GM12878 (cell line): ENCODE data around the gene DAO. TPM values are rescaled to one million over a fixed set of nuclear protein-coding genes. Genes with fewer than 3 reads are reported as not detected.

Experiments
- CBX3 ChIP-seq: fragments of 200-600 bp; sonication (generic); IDR thresholded peaks from 2 replicates; pipeline ENCODE4 v1.6.1; 2016; ENCODE audit warnings: low read depth, borderline replicate concordance
- CHD2 ChIP-seq: IDR thresholded peaks from 2 replicates; pipeline ENCODE4 v1.6.1; 2011; ENCODE audit warnings: low read depth, low read length, improper control_type of control experiment, borderline replicate concordance
- DPF2 ChIP-seq: fragments of 450-650 bp; IDR thresholded peaks from 2 replicates; pipeline ENCODE4 v1.6.1; 2017; ENCODE audit warnings: mild to moderate bottlenecking
- EED ChIP-seq: sonication (generic); IDR thresholded peaks from 2 replicates; pipeline ENCODE4 v1.6.1; 2016; ENCODE audit warnings: antibody characterized with exemption, low read depth
- EGR1 ChIP-seq, 2 experiments: IDR thresholded peaks; 1 replicate in 1 of 2; 2 replicates in 1 of 2; pipeline ENCODE4 v1.6.1; 2011 to 2012; ENCODE audit warnings: low read depth in 2 of 2, low read length in 2 of 2, borderline replicate concordance in 1 of 2, mild to moderate bottlenecking in 1 of 2, moderate library complexity in 1 of 2
- FOXM1 ChIP-seq: IDR thresholded peaks from 2 replicates; pipeline ENCODE4 v1.6.1; 2012; ENCODE audit warnings: low read depth, mild to moderate bottlenecking, inconsistent platforms, low read length, moderate library complexity
- IKZF1 ChIP-seq: fragments of 450-650 bp; conservative IDR thresholded peaks from 2 replicates; pipeline ENCODE4 v1.6.1; 2017; ENCODE audit warnings: antibody characterized with exemption, mild to moderate bottlenecking
- JUNB ChIP-seq: IDR thresholded peaks from 2 replicates; pipeline ENCODE4 v1.6.1; 2016; ENCODE audit warnings: antibody characterized with exemption, mild to moderate bottlenecking
- JUND ChIP-seq: IDR thresholded peaks from 2 replicates; pipeline ENCODE4 v1.6.1; 2012; ENCODE audit warnings: low read depth, mild to moderate bottlenecking, low read length, improper control_type of control experiment, moderate library complexity
- KAT2A ChIP-seq: conservative IDR thresholded peaks from 2 replicates; pipeline ENCODE4 v1.6.1; 2011; ENCODE audit warnings: low read depth, low read length; ENCODE audit not compliant: control insufficient read depth
- KLF5 ChIP-seq: fragments of 450-650 bp; IDR thresholded peaks from 2 replicates; pipeline ENCODE4 v1.6.1; 2014; ENCODE audit warnings: mild to moderate bottlenecking; ENCODE audit not compliant: partially characterized antibody
- MTA2 ChIP-seq: fragments of 450-650 bp; IDR thresholded peaks from 2 replicates; pipeline ENCODE4 v1.6.1; 2016; ENCODE audit warnings: low read depth, mild to moderate bottlenecking, moderate library complexity
- NR2C2 ChIP-seq: IDR thresholded peaks from 2 replicates; pipeline ENCODE4 v1.6.1; 2011; ENCODE audit warnings: borderline replicate concordance, low read depth; ENCODE audit not compliant: control insufficient read depth, insufficient read length
- SMAD1 ChIP-seq: fragments of 450-650 bp; IDR thresholded peaks from 2 replicates; pipeline ENCODE4 v1.6.1; 2018; ENCODE audit warnings: mild to moderate bottlenecking, low read depth; ENCODE audit not compliant: partially characterized antibody
- SPI1 ChIP-seq: IDR thresholded peaks from 2 replicates; pipeline ENCODE4 v1.6.1; 2011; ENCODE audit warnings: low read depth, mild to moderate bottlenecking, low read length, moderate library complexity, borderline replicate concordance; ENCODE audit not compliant: insufficient read depth
- SREBF1 ChIP-seq: IDR thresholded peaks from 2 replicates; pipeline ENCODE4 v1.6.1; 2012; ENCODE audit warnings: mild to moderate bottlenecking, low read length
- SUPT20H ChIP-seq: IDR thresholded peaks from 2 replicates; pipeline ENCODE4 v1.6.1; 2011; ENCODE audit warnings: low read depth, mild to moderate bottlenecking, low read length, moderate library complexity, borderline replicate concordance; ENCODE audit not compliant: control insufficient read depth
- ZNF274 ChIP-seq: IDR thresholded peaks from one replicate; pipeline ENCODE4 v1.8.0; 2011; ENCODE audit not compliant: insufficient read length, insufficient read depth
- polyA plus RNA-seq, 11 experiments: library from polyadenylated mRNA; depleted of rRNA in 4 of 11; unstranded in 6 of 11; stranded (reverse) in 5 of 11; fragments of >200 nt; fragmentation: Nextera tagmentation in 4 of 11; fragmentation: Illumina TruSeq in 1 of 11; extraction: Ambion mirVana in 4 of 11; extraction: Trizol in 1 of 11; gene quantifications; 1 replicate in 1 of 11; 2 replicates in 10 of 11; pipeline versions ENCODE4 v1.2.1 to v1.2.3, GENCODE V29; 2011 to 2016; ENCODE audit warnings: inconsistent platforms in 2 of 11, missing spikeins in 2 of 11, low read depth in 1 of 11
- total RNA-seq, 4 experiments: library from RNA; depleted of rRNA in 3 of 4; stranded (reverse); fragments of >200 nt in 3 of 4; fragmentation: Illumina TruSeq in 1 of 4; extraction: Trizol in 1 of 4; gene quantifications; 2 replicates each; pipeline versions ENCODE4 v1.2.1 to v1.2.3, GENCODE V29; 2013 to 2021
- TF ChIP-seq, protein P1 (sequence below): IDR thresholded peaks from 2 replicates; pipeline ENCODE4 v1.6.1; 2012; ENCODE audit warnings: improper control_type of control experiment, low read depth, low read length; ENCODE audit not compliant: insufficient replicate concordance
- TF ChIP-seq, protein P2 (sequence below): fragments of 450-650 bp; IDR thresholded peaks from 2 replicates; pipeline ENCODE4 v1.6.1; 2016; ENCODE audit warnings: mild to moderate bottlenecking, moderate library complexity, borderline replicate concordance
- TF ChIP-seq, protein P3 (sequence below): fragments of 450-650 bp; IDR thresholded peaks from 2 replicates; pipeline ENCODE4 v1.6.1; 2017; ENCODE audit warnings: mild to moderate bottlenecking

Gene DAO
- total and polyA plus RNA-seq, 10 of the 15 experiments (the other 5 are each of a cell fraction or from before 2014, with no cell fraction given): 0.15 TPM; not detected in 9

DNA sequence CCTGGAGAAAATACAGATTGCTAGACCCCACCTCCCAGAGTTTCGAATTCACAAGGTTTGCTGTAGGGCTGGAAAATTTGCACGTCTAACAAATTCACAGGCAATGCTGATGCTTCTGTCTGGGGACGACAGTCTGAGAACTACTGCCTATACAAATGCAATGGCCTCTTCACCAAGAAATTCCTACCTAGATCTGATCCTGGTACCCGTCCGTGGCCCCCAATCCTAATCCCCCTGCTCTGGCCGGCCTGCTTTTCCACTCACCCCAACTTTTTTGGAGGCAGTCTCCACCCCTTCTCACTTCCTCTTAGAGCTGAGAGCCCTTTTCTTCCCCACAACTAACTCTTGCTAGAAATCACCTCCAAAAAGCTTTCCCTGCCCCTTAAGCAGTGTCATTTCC is 19.4 kb upstream of the DAO start (continued):
- TF ChIP-seq SUPT20H (no peak), JUND (no peak), IKZF1 (peak; percentile 89), KAT2A (no peak), CBX3 (no peak), DPF2 (peak; percentile 82; the same call in 1 of the 2 replicates), EGR1 (IDR thresholded peaks at IDR 0.05; ENCODE audit: borderline replicate concordance in 1 of 2, low read depth in 2 of 2, low read length in 2 of 2) (no peak), MTA2 (0 out of 2 replicates have a peak, but pooled peaks have one; percentile 42), SREBF1 (no peak), KLF5 (no peak), EED (peak; percentile 72; the same call in 1 of the 2 replicates), JUNB (no peak), NR2C2 (no peak), CHD2 (no peak), FOXM1 (no peak), ZNF274 (no peak), SMAD1 (no peak), SPI1 (peak; percentile 95)
- TF ChIP-seq, protein P1, sequence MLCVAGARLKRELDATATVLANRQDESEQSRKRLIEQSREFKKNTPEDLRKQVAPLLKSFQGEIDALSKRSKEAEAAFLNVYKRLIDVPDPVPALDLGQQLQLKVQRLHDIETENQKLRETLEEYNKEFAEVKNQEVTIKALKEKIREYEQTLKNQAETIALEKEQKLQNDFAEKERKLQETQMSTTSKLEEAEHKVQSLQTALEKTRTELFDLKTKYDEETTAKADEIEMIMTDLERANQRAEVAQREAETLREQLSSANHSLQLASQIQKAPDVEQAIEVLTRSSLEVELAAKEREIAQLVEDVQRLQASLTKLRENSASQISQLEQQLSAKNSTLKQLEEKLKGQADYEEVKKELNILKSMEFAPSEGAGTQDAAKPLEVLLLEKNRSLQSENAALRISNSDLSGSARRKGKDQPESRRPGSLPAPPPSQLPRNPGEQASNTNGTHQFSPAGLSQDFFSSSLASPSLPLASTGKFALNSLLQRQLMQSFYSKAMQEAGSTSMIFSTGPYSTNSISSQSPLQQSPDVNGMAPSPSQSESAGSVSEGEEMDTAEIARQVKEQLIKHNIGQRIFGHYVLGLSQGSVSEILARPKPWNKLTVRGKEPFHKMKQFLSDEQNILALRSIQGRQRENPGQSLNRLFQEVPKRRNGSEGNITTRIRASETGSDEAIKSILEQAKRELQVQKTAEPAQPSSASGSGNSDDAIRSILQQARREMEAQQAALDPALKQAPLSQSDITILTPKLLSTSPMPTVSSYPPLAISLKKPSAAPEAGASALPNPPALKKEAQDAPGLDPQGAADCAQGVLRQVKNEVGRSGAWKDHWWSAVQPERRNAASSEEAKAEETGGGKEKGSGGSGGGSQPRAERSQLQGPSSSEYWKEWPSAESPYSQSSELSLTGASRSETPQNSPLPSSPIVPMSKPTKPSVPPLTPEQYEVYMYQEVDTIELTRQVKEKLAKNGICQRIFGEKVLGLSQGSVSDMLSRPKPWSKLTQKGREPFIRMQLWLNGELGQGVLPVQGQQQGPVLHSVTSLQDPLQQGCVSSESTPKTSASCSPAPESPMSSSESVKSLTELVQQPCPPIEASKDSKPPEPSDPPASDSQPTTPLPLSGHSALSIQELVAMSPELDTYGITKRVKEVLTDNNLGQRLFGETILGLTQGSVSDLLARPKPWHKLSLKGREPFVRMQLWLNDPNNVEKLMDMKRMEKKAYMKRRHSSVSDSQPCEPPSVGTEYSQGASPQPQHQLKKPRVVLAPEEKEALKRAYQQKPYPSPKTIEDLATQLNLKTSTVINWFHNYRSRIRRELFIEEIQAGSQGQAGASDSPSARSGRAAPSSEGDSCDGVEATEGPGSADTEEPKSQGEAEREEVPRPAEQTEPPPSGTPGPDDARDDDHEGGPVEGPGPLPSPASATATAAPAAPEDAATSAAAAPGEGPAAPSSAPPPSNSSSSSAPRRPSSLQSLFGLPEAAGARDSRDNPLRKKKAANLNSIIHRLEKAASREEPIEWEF: no peak
- TF ChIP-seq, protein P2, sequence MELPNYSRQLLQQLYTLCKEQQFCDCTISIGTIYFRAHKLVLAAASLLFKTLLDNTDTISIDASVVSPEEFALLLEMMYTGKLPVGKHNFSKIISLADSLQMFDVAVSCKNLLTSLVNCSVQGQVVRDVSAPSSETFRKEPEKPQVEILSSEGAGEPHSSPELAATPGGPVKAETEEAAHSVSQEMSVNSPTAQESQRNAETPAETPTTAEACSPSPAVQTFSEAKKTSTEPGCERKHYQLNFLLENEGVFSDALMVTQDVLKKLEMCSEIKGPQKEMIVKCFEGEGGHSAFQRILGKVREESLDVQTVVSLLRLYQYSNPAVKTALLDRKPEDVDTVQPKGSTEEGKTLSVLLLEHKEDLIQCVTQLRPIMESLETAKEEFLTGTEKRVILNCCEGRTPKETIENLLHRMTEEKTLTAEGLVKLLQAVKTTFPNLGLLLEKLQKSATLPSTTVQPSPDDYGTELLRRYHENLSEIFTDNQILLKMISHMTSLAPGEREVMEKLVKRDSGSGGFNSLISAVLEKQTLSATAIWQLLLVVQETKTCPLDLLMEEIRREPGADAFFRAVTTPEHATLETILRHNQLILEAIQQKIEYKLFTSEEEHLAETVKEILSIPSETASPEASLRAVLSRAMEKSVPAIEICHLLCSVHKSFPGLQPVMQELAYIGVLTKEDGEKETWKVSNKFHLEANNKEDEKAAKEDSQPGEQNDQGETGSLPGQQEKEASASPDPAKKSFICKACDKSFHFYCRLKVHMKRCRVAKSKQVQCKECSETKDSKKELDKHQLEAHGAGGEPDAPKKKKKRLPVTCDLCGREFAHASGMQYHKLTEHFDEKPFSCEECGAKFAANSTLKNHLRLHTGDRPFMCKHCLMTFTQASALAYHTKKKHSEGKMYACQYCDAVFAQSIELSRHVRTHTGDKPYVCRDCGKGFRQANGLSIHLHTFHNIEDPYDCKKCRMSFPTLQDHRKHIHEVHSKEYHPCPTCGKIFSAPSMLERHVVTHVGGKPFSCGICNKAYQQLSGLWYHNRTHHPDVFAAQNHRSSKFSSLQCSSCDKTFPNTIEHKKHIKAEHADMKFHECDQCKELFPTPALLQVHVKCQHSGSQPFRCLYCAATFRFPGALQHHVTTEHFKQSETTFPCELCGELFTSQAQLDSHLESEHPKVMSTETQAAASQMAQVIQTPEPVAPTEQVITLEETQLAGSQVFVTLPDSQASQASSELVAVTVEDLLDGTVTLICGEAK: no peak
- TF ChIP-seq, protein P3, sequence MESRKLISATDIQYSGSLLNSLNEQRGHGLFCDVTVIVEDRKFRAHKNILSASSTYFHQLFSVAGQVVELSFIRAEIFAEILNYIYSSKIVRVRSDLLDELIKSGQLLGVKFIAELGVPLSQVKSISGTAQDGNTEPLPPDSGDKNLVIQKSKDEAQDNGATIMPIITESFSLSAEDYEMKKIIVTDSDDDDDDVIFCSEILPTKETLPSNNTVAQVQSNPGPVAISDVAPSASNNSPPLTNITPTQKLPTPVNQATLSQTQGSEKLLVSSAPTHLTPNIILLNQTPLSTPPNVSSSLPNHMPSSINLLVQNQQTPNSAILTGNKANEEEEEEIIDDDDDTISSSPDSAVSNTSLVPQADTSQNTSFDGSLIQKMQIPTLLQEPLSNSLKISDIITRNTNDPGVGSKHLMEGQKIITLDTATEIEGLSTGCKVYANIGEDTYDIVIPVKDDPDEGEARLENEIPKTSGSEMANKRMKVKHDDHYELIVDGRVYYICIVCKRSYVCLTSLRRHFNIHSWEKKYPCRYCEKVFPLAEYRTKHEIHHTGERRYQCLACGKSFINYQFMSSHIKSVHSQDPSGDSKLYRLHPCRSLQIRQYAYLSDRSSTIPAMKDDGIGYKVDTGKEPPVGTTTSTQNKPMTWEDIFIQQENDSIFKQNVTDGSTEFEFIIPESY: no peak
